GM19372 (cell line): Measurements from ENCODE around the gene FBN2.

Source experiments
- ATAC-seq: cut with Tn5 transposase; IDR thresholded peaks from one replicate; pipeline ENCODE4 v1.9.1; 2021; ENCODE audit warnings: mild to moderate bottlenecking, low read depth, moderate library complexity; ENCODE audit not compliant: unreplicated experiment

The FBN2 gene

DNA sequence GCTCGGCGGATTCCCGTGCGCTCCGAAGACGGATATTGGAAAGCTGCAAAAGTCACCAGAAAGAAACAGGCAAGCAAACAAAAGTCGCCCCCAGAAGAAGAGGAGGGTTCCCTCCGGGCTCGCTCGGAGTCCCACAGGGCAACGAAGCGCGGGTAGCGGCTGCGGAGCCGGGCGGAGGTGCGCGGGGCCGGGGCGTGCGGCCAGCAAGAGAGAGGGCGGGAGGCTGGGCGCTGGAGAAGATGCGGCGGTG lies at the start of gene FBN2:
FBN2 (minus strand) TSS at position 246 of the 250 bp plus-strand sequence. CDS start 642 bp downstream, outside the sequence.
- ATAC-seq = no peak

- no peak for ATAC-seq
These were observed 49.2 kb upstream of the FBN2 start for GRCh38 chr5:128587275-128587674.

- ATAC-seq = no peak
These were observed 48.8 kb upstream of the FBN2 start for GRCh38 chr5:128586848-128587247.

DNA sequence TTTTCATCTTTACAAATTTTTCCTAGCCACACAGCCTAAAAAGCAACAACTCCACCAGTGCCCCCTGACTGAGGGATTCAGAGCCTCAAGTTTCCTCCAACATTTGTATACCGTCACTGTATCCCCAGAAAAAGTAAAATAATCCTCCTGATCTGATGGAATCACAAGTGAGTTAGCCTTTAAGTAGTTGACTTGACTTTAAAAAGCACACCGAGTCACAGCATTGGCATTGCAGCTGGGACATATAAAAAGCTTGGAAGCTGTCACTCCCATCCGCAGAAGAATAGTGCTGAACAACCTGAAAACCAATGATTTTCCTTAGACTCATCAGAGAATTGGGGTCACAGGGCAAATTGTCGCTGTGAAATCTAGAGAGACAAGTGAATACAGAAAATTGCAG lies 41.6 kb upstream of the FBN2 start:
- ATAC-seq = no peak

- no peak for ATAC-seq
These were observed 41.0 kb upstream of the FBN2 start for GRCh38 chr5:128579093-128579492.

GRCh38 chr5:128574041-128574440 lies 36.0 kb upstream of the FBN2 start:
- ATAC-seq = no peak

- no peak for ATAC-seq
These were observed 34.9 kb upstream of the FBN2 start for GRCh38 chr5:128572930-128573319.

- no peak for ATAC-seq
These were observed 34.2 kb upstream of the FBN2 start for GRCh38 chr5:128572051-128572929.

- no peak for ATAC-seq
These were observed 28.1 kb upstream of the FBN2 start for GRCh38 chr5:128566178-128566577.

DNA sequence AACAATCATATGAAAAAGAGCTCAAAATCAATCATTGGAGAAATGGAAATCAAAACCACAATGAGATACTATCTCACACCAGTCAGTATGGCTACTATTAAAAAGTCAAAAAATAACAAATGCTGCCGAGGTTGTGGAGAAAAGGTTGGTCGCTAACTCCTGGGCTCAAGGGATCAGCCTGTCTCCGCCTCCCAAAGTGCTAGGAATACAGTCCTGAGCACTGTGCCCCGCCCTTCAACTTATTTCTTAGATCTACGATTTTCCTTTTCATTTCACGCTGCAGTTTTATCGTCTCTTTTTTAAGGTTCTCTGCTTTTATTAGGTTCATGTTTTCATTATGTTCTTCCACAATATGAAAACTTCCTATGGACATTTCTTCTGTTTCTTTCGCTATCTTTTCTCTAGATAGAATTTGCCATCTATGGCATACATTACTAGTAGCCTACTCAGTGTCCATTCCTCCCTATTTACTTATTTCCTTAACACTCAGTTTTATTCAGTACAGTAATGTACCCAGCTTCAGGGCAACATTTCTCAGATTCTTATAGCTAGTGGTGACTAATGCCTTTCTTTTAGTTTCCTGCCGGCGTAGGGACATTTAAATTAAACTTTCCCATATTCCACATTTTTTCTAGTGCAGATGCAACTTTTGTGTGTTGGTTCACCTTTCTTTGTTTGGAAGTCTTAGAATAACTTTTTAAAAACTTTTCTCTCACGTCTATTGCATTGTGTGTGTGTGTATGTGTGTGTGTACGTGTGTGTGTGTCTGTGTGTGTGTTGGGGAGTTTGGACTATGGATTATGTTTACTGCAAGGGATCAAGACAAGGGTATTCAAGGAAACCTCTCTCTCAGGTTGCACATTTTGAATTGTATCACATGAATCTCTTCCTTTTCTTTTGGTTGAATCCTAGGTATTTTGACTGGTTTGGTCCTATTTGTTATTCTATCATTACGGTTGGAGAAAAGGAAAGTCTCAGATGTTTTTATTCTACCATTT lies 21.6 kb upstream of the FBN2 start:
- no peak for ATAC-seq

DNA sequence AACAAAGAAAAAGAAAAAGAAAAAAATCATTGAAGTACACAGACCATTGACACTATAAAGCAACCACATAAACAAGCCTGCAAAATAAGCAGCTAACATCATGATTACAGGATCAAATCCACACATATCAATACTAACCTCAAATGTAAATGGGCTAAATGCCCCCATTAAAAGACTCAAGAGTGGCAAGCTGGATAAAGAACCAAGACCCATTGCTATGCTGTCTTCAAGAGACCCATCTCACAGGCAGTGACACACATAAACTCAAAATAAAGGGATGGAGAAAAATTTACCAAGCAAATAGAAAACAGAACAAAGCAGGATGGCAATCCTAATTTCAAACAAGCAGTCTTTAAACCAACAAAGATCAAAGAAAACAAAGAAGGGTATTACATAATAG lies 15.7 kb upstream of the FBN2 start:
- no peak for ATAC-seq

GRCh38 chr5:128551476-128551875 lies 13.4 kb upstream of the FBN2 start:
- ATAC-seq = no peak

DNA sequence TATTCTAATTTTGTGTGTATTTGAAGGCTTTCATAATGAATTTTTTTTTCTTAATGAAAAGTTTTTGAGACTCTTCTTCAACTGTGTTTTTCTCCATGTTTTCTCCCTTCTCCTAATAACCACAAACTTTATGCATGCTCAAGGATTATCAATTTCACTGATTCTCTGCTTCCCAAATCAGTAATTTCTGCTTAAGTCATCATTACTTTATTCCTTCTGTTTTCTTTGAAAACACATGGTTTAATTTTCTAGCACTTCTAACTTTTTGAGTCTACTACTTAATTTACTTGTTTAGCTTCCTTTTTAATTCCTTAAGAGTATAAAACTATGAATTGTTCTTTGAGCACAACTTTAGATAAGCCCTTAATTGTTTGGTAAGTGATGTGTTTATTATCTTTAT lies 11.5 kb upstream of the FBN2 start:
- no peak for ATAC-seq

GRCh38 chr5:128546658-128547281 lies 8.7 kb upstream of the FBN2 start:
- ATAC-seq = no peak

GRCh38 chr5:128541385-128541784 lies 3.3 kb upstream of the FBN2 start:
- no peak for ATAC-seq

DNA sequence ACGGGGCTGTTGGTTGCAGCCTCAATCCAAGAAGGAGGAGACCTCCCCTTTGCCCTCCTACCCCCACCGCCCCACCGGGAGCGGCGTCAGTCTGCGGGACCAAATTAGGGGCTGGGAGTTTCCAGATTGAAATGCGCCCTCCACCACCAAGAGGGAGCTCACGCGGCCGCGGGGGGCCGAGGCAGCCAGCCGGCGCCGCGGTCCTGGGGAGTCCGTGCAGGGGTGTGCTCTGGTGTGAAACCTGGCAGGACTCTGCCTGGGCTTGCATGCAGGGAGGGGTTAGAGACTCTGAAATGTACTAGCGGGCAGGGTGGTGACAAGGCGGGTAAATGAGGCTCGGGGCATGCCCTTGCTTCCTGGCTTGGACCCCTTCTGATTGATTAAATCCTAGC lies 989 bp upstream of the FBN2 start:
- no peak for ATAC-seq

DNA sequence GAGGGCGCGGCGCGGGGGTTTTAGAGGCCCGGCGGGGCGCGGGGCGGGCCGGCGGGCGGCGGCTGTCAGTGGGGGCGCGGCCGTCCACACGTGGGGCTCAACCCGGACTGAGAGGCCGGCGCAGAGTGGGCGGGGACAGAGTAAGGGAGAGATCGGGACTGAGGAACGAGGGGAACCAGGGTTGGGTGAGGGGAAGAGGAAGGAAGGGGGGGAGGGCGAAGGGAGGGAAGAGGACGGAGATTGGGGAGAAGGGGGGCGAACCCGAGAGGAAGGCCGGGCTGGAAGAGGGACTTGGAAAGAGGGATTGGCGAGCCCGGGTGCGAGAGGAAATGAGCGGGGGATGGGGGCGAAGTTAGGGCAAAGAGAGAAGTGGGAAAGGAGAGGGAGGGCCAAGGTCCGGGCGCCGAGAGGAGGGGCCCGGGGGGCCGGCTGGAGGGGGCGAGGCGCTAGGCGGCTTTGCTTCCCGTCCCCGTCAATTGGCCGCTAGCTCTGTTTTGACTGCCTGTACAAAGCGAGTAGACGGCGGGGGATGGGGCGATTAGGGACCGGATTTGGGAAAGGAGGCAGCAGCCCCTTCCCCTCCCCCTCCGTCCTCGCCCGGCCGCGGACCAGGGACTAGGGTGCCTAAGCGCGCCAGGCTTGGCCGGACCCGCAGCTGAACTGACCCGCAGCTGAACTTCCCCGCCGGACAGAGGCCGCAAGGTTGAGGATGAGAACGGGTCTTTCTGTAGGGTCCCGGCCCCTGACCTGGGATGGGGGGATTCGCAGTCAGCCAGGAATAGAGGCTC lies 399 bp upstream of the FBN2 start:
- ATAC-seq = no peak

- ATAC-seq = no peak
These were observed 635 bp downstream of the FBN2 start for GRCh38 chr5:128537221-128537999.
